HCEC 1CT (cell line): Measurements from ENCODE around the gene PARVA.

Source experiments
- DNase-seq: peaks from one replicate; pipeline ENCODE4 v3.0.0-alpha.2; 2017

PARVA gene

DNA sequence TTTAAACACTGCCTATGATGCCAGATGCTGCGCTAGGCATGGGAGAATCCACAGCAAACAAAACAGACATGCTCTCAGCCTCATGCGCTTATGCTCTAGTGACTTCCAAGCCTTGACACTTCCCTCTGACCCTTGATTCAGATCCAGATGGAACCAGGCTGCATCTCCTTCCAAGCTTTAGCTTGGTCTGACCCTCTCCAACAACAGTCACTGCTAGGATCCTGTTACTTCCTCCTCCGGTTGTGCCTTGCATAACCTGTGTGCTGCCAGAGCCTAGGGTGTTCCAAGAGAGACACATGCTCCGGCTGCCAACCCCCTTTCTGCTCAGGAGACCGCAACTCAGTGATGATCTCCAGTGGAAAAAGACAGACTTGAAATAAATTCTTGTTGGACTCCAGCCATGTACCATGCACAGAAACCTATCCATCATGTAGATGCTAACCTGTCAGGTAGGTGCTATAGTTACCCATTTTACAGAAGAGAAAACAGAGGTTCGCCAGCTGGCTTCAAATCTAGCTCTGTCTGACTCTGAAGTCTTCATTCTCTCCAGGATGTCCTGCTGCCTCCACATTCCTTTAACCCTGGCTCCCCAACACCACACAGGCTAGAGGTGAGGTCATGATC, 160.5 kb downstream of the PARVA start:
- peak; percentile 26 for DNase-seq

DNA sequence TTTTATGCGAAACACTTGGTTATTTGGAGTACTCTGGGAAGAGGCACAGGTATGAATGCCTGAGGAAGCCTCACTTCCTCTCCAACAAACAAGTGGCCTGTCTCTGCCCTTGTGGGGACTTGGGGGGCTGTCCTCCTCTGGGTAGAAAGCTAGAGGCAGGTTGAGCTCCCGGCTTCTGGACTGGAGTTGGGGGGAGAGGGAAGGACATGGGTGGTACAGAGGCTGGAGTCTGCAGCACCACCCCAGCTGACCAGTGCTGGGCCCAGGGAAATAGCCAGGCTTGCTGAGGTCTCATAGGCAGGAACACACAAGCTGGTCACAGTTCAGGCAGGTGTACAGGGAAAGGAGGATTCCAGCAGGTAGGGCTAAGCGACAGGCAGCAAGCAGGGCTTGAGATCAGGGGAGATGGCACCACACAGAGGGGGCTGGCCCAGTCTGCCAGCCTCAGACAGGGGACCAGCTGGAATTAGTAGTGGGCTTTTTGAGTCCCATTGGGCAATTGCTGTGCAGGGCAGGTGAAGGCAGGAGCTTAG, 161.6 kb downstream of the PARVA start:
- DNase-seq = no peak

DNA sequence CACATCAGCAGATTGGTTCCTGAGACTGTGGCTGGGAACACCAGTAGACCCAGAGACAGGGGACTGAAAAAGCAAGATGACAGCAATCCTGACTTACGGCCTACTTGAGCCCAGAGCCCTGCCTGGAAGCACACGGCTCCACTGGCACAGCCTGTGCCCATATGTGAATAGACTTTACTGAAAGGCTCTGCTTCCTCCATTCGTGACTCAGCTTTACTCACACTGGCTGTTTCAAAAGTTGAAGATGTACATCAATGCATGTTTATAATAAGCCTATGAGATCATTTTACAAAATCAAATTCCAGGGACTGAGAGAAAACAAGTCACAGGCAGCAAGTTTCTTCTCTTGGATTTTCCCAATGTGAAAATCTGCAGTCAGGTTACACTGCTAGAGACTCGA, 162.2 kb downstream of the PARVA start:
- peak; percentile 97 for DNase-seq

DNA sequence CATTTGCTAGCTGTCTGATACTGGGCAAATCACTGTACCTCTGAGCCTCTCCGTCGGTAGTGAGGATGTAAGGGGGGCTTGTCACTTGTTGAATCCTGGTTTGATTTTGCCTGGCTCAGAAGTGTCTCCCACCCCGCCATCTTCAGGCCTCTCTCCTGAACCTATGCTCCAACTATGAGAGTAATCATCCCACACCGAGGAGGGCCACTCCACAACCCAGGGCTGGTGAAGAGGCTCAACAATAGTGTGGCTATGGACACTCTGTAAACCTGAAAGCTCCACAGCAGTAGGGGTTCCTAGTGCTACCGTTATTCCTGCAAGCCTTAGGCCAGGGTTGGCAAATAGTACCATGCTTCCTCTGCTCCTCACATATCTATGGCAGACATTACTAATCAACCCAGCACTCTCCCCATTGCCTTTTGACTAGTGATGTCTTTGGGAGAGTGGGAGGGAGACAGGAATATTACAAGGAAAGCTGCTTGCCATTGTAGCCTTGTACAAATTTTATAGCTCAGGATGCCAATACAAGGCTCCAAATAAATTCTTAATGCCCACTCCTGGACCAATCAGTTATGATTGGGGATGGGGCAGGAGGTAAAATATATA, 162.8 kb downstream of the PARVA start:
- DNase-seq = peak; percentile 81

DNA sequence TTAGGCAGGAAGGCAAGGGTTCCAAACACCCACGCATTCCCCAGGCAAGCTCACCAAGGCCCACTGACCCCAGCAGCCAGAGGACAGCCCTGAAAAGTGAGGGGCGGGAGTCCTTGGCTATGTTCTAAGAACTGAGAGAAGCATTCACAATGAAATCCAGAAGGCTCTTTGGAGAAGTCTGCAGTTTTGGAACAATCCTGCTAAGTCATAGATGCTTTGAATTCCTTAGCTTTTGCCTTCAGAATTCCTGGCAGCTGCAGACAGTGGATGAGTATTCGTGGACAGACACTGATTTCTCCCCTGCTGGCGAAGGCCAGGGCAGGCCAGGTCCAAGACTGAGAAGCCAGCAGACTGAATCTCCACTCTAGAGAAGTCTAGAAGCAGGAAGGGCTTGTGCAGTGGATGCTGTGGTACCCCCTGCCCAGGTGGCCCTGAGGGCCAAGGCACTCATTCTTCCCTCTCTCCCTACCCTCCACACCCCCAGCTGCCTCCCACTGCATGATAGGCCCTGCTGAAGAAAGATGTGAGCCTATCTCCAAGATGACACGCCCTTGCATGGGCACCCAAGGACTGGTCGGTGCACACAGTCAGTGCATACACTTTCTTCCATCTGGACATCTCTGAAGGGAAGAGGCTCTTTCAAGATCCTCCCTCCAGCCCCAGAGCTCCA, 163.7 kb downstream of the PARVA start:
- peak; percentile 93 for DNase-seq

DNA sequence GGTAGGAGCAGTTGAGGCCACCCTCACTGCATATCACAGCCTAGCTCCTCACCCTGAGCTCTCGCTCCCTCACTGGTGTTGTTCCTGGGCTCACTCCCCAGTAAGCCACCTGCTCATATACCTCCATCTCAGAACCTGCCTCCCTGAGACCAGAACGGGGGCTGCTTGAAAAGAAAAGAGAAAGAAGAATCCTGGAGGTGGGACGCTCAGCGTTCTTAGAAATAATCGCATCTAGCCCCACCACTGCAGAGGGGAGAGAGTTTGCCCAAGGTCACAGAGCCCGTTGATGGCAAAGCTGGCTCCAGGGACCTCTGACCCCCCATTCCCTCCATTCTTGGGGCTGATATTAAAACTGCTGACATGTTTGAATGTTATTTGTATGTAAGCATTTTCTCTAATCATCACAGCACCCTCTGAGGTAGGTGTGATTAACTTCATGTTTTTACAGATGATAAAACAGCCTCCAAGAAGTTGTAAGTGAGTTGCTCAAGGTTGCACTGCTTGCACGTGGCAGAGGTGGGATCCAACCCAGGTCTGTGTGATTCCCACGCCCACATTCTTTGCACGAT, 164.3 kb downstream of the PARVA start:
- DNase-seq = no peak

DNA sequence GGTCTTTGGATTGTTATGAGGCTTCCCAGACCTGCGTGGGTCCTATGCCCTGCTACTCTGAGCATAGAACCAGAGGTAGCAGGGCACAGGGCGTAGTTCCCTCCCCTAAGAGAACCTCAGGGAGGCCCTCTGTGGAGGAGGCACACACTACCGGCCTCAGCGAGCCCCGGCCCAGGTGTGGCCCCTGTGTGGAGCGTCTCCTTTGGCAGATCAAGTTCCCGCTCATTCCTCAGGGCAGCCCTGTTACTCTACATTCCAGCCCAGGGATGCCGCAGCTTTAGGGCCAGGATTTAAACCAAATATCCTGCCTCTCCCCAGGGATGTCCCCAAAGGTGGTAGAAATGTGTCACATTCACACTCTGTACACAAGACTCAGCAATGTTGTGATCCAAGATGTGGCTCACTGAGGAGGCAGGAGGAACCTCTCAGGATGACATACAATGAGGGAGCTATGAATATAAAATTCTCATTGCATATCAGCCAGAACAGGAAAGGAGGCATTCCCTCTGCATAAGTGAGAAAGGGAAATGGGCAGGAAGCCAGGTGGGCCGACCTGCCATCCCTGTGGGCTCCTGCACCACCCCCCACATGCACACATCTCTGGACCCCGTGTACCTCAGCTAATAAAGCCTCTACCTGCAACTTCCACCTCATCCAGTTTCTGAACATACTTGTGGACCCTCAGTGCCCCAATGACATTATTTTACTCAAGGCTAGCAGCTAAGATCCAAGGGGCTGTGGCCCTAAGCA, 165.0 kb downstream of the PARVA start:
- no peak for DNase-seq

DNA sequence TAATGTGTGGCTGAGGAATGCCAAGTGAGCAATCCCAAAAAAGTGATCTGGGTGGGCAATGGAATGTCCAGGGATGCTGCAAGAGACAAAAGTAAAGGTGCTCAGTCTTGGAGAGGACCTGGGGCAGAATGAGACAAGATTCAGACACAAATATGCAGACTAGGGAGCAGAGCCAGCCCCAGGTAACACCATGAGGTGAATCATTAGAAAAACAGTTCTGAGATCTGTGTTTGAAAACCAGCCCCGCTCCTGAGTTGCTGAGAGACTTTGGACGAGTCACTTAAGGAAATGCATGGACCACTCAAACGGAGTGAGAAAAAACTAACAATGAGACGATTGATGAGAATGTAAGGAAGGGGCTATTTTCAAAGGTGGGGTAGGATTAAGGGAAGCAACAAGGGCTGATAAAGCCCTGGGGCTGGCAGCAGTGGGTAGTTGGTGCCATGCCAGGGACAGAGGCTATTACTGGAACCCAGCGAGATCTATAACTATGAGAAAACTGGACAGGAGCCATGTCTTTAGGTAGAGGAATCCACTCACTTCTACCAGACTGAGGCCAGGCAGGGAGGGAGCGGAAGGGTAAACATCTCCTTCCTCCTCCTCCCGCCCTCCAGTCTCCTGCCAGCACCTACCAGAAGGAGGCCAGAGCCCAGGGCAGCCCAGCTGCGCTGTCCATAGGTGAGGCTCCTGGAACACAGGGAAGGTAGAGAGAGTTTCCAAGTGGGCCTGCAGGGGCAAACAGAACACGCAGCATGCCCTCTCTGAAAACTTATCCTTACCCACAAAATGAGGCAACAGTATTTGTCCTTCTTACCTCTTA, 166.4 kb downstream of the PARVA start:
- DNase-seq = no peak

DNA sequence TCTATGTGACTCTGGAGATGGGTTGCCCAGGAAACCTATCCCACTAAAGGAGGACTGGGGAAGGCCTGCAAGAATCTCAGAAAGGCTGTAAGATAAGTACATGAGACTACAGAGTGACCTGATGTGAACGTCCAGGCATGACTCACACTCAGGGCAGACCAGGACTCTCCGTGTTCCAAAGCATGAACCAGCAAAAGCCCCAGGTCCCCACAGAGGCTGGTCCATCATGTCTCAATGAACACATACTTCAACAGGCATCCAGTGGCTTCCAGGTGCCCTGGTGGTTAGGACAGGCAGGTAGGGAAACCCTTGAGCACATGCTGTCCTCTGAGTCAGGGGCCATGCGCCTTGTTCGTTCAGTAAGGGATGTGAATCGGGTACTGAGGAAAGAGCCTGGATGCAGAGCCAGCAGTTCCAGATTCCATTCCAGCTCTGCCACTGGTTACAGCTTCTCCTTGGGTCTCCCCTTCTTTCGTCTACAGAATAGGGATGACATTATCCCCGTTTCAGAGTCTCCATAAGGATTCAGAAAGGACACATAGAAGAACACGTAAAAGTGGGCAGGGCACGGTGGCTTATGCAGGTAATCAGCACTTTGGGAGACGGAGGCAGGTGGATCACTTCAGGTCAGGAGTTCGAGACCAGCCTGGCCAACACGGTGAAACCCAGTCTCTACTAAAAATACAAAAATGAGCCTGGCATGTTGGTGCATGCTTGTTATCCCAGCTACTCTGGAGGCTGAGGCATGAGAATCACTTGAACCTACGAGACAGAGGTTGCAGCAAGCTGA, 167.8 kb downstream of the PARVA start:
- DNase-seq = no peak

DNA sequence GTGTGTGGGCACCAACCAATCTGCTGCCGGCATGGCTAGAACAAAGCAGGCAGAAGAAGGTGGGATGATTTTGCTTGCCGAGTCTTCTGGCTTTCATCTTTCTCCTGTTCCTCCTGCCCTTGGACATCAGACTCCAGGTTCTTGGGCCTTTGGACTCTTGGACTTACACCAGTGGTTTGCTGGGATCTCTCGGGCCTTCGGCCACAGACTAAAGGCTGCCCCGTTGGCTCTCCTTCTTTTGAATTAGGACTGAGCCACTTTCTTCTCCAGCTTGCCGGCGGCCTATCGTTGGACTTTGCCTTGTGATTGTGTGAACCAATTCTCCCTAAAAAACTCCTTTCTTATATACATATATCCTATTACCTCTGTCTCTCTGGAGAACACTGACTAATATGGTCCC, 168.8 kb downstream of the PARVA start:
- no peak for DNase-seq

DNA sequence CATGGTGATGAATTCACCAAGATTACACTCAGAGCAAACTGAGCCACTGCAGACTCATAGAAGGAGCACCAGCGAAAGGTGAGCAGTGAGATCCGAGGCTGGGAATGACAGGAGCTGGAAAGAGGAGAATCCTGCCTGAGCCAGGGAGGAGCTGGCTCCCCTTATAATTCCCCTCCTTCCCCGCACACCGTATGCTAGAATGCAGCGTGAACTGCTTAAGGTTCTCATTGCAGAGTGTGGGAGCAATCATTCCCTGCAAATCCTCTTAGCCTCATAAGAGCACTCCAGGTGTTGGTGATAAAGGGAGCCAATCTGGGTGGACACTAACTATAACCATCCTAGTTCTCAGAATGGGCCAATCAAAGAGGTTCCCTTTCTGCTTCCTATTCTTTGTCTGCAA, 169.3 kb downstream of the PARVA start:
- DNase-seq = no peak

DNA sequence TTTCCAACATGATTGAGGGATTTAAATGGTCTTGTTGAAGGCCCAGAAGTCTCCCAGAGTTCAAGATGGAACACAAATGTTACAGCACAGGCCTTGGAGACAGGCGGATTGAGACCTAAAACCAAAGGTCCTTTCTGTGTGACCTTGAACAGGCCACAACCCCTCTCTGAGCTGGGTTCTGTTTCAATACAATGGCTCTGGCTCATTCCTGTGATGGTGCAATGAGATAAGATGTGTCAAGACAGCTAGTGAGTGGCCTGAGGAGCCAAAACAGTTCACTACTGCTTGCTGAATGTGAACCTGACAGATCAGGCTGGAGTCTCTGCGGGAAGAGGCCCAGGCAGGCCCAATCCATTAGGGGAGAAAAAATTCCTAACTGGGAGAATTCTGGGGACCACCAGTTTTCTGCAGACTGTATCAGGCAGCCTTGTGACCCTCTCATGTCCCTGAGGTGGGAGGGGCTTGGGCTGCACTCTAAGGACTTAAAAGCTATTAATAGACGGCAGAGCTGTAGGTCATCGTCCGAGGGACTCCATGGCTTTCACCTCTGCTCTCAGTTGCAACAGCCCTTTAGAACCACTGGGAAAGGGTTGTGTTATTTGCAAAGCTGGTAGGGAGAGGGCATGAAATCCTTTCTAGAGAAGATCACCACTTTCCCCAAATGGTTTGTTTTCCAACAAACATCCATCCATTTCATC, 170.7 kb downstream of the PARVA start:
- DNase-seq = no peak

DNA sequence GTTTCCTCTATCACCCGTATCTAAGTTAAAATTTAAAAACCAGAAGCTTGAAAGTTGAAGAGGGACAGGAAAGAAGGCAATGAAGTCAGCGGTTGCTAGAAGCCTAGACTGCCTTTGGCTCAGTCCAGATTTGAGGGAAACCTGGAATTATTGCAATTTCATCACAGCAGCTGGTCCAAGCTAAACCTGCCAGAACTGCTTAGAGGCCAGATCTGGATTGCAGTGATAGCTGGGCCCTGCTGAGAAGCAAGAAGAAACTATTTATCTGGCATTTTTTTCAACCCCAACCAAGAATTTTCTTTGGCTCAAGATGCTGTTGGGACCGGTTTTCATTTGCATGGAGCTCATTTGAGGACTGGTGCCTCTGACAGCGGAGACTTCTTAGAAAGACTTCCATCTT, 175.3 kb downstream of the PARVA start:
- no peak for DNase-seq

DNA sequence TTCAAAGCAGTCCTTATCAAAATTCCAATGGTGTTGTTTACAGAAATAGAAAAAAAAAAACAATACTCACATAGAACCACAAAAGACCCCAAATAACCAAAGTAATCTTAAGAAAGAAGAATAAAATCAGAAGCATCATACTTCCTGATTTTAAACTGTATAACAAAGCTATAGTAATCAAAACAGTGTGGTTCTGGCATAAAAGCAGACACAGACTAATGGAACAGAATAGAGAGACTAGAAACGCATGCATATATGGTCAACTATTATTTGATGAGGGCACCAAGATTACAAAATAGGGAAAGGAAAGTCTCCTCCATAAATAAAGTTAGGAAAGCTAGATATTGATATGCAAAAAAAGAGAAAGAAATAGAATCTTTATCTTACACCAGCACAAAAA, 176.8 kb downstream of the PARVA start:
- no peak for DNase-seq

DNA sequence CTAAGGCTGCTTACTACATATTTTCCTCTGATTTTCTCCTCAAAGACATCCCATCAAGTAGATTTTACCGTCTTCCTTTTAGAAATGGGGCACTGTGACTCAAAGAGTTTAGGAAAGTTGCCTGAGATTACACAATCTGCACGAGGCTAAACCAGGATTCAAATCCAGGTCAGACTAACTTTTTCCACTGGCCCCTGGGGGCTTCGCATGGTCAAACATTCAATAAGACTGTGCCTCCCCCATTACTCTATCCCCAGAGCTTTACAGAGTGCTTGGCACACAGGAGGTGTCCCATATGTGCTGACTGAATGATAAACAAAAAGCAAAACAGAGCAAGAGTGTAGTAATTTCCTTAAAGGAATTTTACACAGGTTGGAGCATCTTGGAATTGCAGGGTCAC, 178.8 kb downstream of the PARVA start:
- DNase-seq = peak; percentile 63

DNA sequence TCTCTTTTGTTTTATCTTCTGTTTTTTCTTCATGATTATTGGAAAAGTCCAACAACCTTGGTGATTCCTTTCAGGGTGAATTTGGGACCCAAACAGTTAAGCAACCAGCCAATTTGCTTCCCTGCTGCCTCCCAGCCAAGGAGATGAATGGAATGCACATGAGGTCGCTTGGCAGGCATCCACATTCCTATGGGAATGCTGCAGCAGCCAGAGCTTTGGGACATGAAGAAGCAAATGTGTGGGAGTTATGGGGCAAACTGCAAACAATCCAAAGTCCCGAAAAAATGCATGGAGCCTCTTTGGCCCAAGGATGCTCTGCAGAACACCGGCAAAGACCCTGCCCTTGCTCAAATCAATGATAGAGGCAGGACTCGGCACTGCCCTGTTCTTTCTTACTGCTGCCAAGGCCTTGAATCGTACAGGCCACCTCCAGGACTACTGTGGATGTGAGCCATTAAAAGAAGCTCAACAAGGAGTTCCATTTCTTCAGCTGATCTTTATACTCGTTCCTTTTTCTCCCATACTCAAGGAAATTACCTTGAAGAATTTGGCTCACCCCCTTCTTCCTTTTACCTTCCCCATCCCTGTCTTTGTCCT, 179.5 kb downstream of the PARVA start:
- DNase-seq = peak; percentile 91

DNA sequence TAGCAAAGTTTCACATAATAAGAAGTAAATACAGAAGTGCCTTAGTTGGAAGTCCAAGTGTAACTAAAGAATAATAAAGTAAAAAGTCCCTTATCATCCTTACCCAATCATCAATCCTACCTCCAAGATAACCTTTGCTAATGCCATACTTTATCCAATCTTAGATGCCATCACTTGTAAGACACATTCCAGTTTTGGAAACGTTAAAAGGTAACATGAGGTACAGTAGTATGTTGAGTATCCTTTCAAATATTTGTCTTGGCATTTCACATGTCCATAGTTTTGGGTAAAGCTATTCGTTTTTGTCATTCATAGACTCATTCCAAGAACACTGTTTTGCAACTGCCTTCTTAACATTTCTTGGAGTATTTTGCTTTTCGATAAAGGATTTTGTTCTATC, 181.6 kb downstream of the PARVA start:
- no peak for DNase-seq

DNA sequence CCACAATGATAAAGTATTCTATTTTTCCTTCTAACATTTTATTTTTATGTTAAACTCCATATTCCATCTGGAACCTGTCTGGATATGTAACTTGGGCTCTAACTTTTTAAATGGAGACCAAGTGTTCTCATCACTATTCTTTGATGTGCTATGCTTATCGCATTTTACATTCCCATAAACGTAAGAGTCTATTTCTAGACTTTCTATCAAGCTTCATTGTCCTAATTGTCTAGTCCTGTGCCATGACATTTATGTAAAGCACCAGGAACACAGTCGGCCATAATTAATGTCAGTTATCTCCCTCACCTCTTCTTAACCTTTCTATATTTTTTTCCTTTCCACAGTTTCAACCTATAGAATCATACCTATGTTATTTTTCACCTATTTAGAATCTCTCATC, 183.0 kb downstream of the PARVA start:
- DNase-seq = no peak

DNA sequence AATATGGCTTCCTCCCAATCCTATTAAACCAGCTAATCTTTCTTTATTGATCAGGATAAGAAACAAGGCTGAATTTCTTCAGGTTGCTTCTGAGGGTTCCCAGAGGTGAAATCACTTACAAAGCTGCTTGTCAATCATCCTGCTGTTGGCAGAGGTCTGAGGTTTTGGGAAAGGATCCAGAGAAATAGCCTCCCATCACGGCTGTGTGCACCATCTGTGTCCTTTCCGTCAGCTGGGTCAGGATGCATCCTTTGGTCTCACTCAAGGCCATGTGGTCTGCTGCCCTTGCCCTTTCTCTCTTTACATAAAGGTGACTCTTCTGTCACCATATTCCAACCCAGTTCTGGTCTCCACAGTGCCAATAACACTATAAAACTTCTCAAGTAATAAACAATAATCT, 183.5 kb downstream of the PARVA start:
- DNase-seq = no peak

DNA sequence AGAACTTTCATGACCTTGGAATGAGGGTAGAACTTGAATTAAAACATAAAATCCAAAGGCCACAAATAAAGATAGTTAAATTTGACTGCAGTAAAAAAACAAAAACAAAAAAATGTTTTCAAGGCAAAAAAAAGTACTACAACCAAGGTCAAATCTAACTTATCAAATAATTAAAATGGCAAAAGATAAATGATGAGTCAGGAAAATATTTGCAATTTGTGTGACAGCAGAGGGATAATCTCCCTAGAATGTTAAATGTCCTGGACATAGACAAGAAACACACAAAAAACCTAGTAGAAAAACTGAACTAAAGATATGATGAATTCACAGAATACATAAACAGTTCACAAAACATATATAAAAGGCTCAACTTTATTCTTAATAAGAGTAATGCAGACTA, 186.6 kb downstream of the PARVA start:
- DNase-seq = no peak
